Measurements from ENCODE around the gene MTMR11. TPM values are rescaled to one million over a fixed set of nuclear protein-coding genes. Genes with fewer than 3 reads are reported as not detected.

Gene MTMR11
- total and polyA plus RNA-seq, 2 of the 13 experiments (the other 11 are each of a cell fraction or from before 2014, with no cell fraction given), result 0.49 to 2.8 TPM

GRCh38 chr1:149885339-149886120 lies 51.1 kb downstream of the MTMR11 start (continued):
- TF ChIP-seq, protein P1, sequence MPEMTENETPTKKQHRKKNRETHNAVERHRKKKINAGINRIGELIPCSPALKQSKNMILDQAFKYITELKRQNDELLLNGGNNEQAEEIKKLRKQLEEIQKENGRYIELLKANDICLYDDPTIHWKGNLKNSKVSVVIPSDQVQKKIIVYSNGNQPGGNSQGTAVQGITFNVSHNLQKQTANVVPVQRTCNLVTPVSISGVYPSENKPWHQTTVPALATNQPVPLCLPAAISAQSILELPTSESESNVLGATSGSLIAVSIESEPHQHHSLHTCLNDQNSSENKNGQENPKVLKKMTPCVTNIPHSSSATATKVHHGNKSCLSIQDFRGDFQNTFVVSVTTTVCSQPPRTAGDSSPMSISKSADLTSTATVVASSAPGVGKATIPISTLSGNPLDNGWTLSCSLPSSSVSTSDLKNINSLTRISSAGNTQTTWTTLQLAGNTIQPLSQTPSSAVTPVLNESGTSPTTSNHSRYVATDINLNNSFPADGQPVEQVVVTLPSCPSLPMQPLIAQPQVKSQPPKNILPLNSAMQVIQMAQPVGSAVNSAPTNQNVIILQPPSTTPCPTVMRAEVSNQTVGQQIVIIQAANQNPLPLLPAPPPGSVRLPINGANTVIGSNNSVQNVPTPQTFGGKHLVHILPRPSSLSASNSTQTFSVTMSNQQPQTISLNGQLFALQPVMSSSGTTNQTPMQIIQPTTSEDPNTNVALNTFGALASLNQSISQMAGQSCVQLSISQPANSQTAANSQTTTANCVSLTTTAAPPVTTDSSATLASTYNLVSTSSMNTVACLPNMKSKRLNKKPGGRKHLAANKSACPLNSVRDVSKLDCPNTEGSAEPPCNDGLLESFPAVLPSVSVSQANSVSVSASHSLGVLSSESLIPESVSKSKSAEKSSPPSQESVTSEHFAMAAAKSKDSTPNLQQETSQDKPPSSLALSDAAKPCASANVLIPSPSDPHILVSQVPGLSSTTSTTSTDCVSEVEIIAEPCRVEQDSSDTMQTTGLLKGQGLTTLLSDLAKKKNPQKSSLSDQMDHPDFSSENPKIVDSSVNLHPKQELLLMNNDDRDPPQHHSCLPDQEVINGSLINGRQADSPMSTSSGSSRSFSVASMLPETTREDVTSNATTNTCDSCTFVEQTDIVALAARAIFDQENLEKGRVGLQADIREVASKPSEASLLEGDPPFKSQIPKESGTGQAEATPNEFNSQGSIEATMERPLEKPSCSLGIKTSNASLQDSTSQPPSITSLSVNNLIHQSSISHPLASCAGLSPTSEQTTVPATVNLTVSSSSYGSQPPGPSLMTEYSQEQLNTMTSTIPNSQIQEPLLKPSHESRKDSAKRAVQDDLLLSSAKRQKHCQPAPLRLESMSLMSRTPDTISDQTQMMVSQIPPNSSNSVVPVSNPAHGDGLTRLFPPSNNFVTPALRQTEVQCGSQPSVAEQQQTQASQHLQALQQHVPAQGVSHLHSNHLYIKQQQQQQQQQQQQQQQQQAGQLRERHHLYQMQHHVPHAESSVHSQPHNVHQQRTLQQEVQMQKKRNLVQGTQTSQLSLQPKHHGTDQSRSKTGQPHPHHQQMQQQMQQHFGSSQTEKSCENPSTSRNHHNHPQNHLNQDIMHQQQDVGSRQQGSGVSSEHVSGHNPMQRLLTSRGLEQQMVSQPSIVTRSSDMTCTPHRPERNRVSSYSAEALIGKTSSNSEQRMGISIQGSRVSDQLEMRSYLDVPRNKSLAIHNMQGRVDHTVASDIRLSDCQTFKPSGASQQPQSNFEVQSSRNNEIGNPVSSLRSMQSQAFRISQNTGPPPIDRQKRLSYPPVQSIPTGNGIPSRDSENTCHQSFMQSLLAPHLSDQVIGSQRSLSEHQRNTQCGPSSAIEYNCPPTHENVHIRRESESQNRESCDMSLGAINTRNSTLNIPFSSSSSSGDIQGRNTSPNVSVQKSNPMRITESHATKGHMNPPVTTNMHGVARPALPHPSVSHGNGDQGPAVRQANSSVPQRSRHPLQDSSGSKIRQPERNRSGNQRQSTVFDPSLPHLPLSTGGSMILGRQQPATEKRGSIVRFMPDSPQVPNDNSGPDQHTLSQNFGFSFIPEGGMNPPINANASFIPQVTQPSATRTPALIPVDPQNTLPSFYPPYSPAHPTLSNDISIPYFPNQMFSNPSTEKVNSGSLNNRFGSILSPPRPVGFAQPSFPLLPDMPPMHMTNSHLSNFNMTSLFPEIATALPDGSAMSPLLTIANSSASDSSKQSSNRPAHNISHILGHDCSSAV (CRISPR knock-in tag; IDR thresholded peaks at IDR 0.05; ENCODE audit: borderline replicate concordance), result no peak
- TF ChIP-seq GATAD2A (CRISPR knock-in tag; IDR thresholded peaks at IDR 0.05), result peak; percentile 35; the same call in 1 of the 2 replicates
- TF ChIP-seq ZNF274 (CRISPR knock-in tag; IDR thresholded peaks at IDR 0.05), result no peak
- TF ChIP-seq, protein P2, sequence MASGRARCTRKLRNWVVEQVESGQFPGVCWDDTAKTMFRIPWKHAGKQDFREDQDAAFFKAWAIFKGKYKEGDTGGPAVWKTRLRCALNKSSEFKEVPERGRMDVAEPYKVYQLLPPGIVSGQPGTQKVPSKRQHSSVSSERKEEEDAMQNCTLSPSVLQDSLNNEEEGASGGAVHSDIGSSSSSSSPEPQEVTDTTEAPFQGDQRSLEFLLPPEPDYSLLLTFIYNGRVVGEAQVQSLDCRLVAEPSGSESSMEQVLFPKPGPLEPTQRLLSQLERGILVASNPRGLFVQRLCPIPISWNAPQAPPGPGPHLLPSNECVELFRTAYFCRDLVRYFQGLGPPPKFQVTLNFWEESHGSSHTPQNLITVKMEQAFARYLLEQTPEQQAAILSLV (CRISPR knock-in tag; IDR thresholded peaks at IDR 0.05; ENCODE audit: borderline replicate concordance), result no peak
- TF ChIP-seq, protein P3, sequence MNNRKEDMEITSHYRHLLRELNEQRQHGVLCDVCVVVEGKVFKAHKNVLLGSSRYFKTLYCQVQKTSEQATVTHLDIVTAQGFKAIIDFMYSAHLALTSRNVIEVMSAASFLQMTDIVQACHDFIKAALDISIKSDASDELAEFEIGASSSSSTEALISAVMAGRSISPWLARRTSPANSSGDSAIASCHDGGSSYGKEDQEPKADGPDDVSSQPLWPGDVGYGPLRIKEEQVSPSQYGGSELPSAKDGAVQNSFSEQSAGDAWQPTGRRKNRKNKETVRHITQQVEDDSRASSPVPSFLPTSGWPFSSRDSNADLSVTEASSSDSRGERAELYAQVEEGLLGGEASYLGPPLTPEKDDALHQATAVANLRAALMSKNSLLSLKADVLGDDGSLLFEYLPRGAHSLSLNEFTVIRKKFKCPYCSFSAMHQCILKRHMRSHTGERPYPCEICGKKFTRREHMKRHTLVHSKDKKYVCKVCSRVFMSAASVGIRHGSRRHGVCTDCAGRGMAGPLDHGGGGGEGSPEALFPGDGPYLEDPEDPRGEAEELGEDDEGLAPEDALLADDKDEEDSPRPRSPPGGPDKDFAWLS (CRISPR knock-in tag; IDR thresholded peaks at IDR 0.05; ENCODE audit: borderline replicate concordance), result no peak
- TF ChIP-seq ZBTB3 (CRISPR knock-in tag; IDR thresholded peaks at IDR 0.05; ENCODE audit: borderline replicate concordance, low read depth), result no peak
- no peak for TF ChIP-seq ZNF224 (CRISPR knock-in tag; IDR thresholded peaks at IDR 0.05)
- TF ChIP-seq SNAI1 (CRISPR knock-in tag; IDR thresholded peaks at IDR 0.05; ENCODE audit: borderline replicate concordance), result no peak
- no peak for TF ChIP-seq ZNF737 (CRISPR knock-in tag; IDR thresholded peaks at IDR 0.05; ENCODE audit: borderline replicate concordance)
- TF ChIP-seq ZNF468 (CRISPR knock-in tag; IDR thresholded peaks at IDR 0.05), result no peak
- TF ChIP-seq, protein P4, sequence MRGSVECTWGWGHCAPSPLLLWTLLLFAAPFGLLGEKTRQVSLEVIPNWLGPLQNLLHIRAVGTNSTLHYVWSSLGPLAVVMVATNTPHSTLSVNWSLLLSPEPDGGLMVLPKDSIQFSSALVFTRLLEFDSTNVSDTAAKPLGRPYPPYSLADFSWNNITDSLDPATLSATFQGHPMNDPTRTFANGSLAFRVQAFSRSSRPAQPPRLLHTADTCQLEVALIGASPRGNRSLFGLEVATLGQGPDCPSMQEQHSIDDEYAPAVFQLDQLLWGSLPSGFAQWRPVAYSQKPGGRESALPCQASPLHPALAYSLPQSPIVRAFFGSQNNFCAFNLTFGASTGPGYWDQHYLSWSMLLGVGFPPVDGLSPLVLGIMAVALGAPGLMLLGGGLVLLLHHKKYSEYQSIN (CRISPR knock-in tag; IDR thresholded peaks at IDR 0.05; ENCODE audit: borderline replicate concordance), result no peak
- TF ChIP-seq, protein P5, sequence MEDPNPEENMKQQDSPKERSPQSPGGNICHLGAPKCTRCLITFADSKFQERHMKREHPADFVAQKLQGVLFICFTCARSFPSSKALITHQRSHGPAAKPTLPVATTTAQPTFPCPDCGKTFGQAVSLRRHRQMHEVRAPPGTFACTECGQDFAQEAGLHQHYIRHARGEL (CRISPR knock-in tag; IDR thresholded peaks at IDR 0.05), result no peak
- TF ChIP-seq, protein P6, sequence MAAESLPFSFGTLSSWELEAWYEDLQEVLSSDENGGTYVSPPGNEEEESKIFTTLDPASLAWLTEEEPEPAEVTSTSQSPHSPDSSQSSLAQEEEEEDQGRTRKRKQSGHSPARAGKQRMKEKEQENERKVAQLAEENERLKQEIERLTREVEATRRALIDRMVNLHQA (CRISPR knock-in tag; IDR thresholded peaks at IDR 0.05), result no peak
